K562 (cell line): Measurements from ENCODE around the gene CTF1. TPM values are rescaled to one million over a fixed set of nuclear protein-coding genes. Genes with fewer than 3 reads are reported as not detected.

ENCODE experiments used
- AFF1 ChIP-seq, 2 experiments: fragments of 450-650 bp; IDR thresholded peaks; 2 replicates each; pipeline ENCODE4 v1.6.1; 2018; ENCODE audit warnings: mild to moderate bottlenecking in 2 of 2, low read depth in 1 of 2; ENCODE audit not compliant: partially characterized antibody in 2 of 2
- CREB5 ChIP-seq: fragments of 250-450 bp; sonication (Bioruptor Pico); IDR thresholded peaks from 2 replicates; pipeline ENCODE4 v1.5.0; 2020; ENCODE audit warnings: mild to moderate bottlenecking
- HCFC1 ChIP-seq: IDR thresholded peaks from 2 replicates; pipeline ENCODE4 v1.6.1; 2012; ENCODE audit warnings: low read depth, low read length, improper control_type of control experiment
- KHSRP ChIP-seq: fragments of 450-650 bp; IDR thresholded peaks from 2 replicates; pipeline ENCODE4 v1.6.1; 2017
- NR2C1 ChIP-seq, 2 experiments: fragments of 450-650 bp; IDR thresholded peaks; 2 replicates each; pipeline ENCODE4 v1.6.1; 2017; ENCODE audit warnings: mild to moderate bottlenecking in 2 of 2, antibody characterized with exemption in 1 of 2, inconsistent platforms in 1 of 2, missing compliant biosample characterization in 1 of 2, missing genetic modification characterization in 1 of 2
- PYGO2 ChIP-seq: fragments of 450-650 bp; IDR thresholded peaks from 2 replicates; pipeline ENCODE4 v1.6.1; 2016; ENCODE audit warnings: mild to moderate bottlenecking, missing genetic modification characterization, moderate library complexity, missing compliant biosample characterization
- RBFOX2 ChIP-seq: fragments of 200-400 bp; formaldehyde crosslinking; IDR thresholded peaks from 2 replicates; pipeline ENCODE4 v1.6.1; 2017; ENCODE audit warnings: low read depth, mild to moderate bottlenecking, low read length, moderate library complexity
- SAP30 ChIP-seq: fragments of 200-600 bp; sonication (generic); IDR thresholded peaks from 2 replicates; pipeline ENCODE4 v1.6.1; 2012; ENCODE audit warnings: borderline replicate concordance, low read depth, mild to moderate bottlenecking, moderate library complexity, low read length, control low read depth, inconsistent platforms; ENCODE audit not compliant: insufficient read depth, poor library complexity, severe bottlenecking
- SP1 ChIP-seq: sonication (generic); formaldehyde crosslinking; IDR thresholded peaks from 2 replicates; pipeline ENCODE4 v1.8.1; 2022; ENCODE audit warnings: mild to moderate bottlenecking, missing genetic modification reagents
- TARDBP ChIP-seq: fragments of 450-650 bp; IDR thresholded peaks from 2 replicates; pipeline ENCODE4 v1.6.1; 2016
- ZFPM2 ChIP-seq: fragments of 250-450 bp; sonication (Bioruptor Pico); IDR thresholded peaks from 2 replicates; pipeline ENCODE4 v1.5.1; 2022; ENCODE audit warnings: mild to moderate bottlenecking
- ZNF311 ChIP-seq: fragments of 250-450 bp; sonication (Bioruptor Pico); IDR thresholded peaks from 2 replicates; pipeline ENCODE4 v1.4.0; 2020; ENCODE audit warnings: mild to moderate bottlenecking, moderate library complexity
- ZNF644 ChIP-seq: fragments of 200-800 bp; sonication (Bioruptor generic); IDR thresholded peaks from 2 replicates; pipeline ENCODE4 v1.6.1; 2016; ENCODE audit warnings: low read depth, missing genetic modification characterization, missing compliant biosample characterization
- polyA plus RNA-seq, 8 experiments: library from polyadenylated mRNA; depleted of rRNA in 4 of 8; stranded (reverse) in 5 of 8; unstranded in 3 of 8; fragments of >200 nt; fragmentation: Nextera tagmentation in 2 of 8; fragmentation: Illumina TruSeq in 1 of 8; extraction: Ambion mirVana in 2 of 8; extraction: Trizol in 1 of 8; gene quantifications; 2 replicates each; pipeline versions ENCODE4 v1.2.1 to v1.2.3, GENCODE V29; 2011 to 2014; ENCODE audit warnings: inconsistent platforms in 1 of 8, missing spikeins in 1 of 8
- total RNA-seq, 7 experiments: library from RNA; depleted of rRNA in 6 of 7; stranded (reverse); fragments of >200 nt in 6 of 7; fragmentation: Illumina TruSeq in 2 of 7; extraction: Trizol in 2 of 7; gene quantifications; 2 replicates each; pipeline versions ENCODE4 v1.2.1 to v1.2.3, GENCODE V29; 2011 to 2021; ENCODE audit warnings: low replicate concordance in 1 of 7
- TF ChIP-seq, protein P1 (sequence below): fragments of 250-450 bp; sonication (Bioruptor Pico); IDR thresholded peaks from 2 replicates; pipeline ENCODE4 v1.4.0; 2020
- TF ChIP-seq, protein P2 (sequence below): sonication (generic); formaldehyde crosslinking; IDR thresholded peaks from 2 replicates; pipeline ENCODE4 v1.8.1; 2023; ENCODE audit warnings: mild to moderate bottlenecking, missing genetic modification reagents
- TF ChIP-seq, protein P3 (sequence below), 3 experiments: IDR thresholded peaks in 2 of 3; conservative IDR thresholded peaks in 1 of 3; 2 replicates each; pipeline ENCODE4 v1.5.1; 2011 to 2012; ENCODE audit warnings: low read length in 3 of 3, mild to moderate bottlenecking in 3 of 3, control low read depth in 2 of 3, improper control_type of control experiment in 1 of 3, inconsistent platforms in 1 of 3, low read depth in 1 of 3, mixed read lengths in 1 of 3, moderate library complexity in 1 of 3; ENCODE audit not compliant: insufficient read depth in 2 of 3

Gene CTF1
- total and polyA plus RNA-seq, 9 of the 15 experiments (the other 6 are each of a cell fraction or from before 2014, with no cell fraction given), result 0.24 to 2.5 (median 0.44) TPM

DNA sequence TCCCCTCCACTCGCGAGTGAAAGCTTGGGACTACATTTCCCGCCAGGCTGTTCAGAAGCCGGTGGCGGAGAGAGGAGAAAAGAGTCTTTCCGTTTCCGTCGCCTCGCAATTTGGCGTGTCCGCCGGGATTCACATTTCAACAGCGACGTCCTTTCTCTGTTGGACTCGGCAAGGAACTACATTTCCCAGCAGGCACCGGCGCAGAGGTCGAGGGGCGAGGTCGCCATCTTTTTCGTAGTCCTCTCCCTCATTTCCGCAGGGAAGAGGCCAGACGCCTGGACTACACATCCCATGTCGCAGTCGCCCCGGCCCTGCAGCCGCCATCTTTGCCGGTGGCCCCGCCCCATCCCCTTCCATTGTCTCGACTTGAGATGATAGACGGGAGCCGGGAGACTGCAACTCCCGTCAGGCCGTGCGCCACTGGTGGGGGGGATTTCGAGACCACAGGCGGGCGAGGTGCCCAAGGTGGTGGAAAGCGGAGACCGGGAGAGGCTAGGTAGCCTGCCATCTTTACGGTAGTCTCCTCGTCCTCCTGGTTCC lies 26.1 kb downstream of the CTF1 start (continued):
- TF ChIP-seq CREB5 (CRISPR knock-in tag) (no peak), SP1 (CRISPR knock-in tag) (peak; percentile 69), RBFOX2 (peak; percentile 93), ZNF311 (peak; percentile 87), ZFPM2 (CRISPR knock-in tag) (no peak), KHSRP (peak; percentile 43; the same call in 1 of the 2 replicates), NR2C1 (IDR thresholded peaks at IDR 0.05) (peak; percentile 100), NR2C1 (tag; IDR thresholded peaks at IDR 0.05) (peak; percentile 100), PYGO2 (tag) (0 out of 2 replicates have a peak, but pooled peaks have one; percentile 3), ZNF644 (peak; percentile 97), AFF1 (IDR thresholded peaks at IDR 0.05; ENCODE audit: low read depth in 1 of 2, partially characterized antibody in 2 of 2) (peak in 1 of 2 experiments; percentile 97), HCFC1 (peak; percentile 95), TARDBP (no peak), SAP30 (peak; percentile 47)
- TF ChIP-seq, protein P1, sequence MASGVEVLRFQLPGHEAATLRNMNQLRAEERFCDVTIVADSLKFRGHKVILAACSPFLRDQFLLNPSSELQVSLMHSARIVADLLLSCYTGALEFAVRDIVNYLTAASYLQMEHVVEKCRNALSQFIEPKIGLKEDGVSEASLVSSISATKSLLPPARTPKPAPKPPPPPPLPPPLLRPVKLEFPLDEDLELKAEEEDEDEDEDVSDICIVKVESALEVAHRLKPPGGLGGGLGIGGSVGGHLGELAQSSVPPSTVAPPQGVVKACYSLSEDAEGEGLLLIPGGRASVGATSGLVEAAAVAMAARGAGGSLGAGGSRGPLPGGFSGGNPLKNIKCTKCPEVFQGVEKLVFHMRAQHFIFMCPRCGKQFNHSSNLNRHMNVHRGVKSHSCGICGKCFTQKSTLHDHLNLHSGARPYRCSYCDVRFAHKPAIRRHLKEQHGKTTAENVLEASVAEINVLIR (CRISPR knock-in tag), result peak; percentile 93
- TF ChIP-seq, protein P2, sequence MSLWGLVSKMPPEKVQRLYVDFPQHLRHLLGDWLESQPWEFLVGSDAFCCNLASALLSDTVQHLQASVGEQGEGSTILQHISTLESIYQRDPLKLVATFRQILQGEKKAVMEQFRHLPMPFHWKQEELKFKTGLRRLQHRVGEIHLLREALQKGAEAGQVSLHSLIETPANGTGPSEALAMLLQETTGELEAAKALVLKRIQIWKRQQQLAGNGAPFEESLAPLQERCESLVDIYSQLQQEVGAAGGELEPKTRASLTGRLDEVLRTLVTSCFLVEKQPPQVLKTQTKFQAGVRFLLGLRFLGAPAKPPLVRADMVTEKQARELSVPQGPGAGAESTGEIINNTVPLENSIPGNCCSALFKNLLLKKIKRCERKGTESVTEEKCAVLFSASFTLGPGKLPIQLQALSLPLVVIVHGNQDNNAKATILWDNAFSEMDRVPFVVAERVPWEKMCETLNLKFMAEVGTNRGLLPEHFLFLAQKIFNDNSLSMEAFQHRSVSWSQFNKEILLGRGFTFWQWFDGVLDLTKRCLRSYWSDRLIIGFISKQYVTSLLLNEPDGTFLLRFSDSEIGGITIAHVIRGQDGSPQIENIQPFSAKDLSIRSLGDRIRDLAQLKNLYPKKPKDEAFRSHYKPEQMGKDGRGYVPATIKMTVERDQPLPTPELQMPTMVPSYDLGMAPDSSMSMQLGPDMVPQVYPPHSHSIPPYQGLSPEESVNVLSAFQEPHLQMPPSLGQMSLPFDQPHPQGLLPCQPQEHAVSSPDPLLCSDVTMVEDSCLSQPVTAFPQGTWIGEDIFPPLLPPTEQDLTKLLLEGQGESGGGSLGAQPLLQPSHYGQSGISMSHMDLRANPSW (CRISPR knock-in tag), result 0 out of 2 replicates have a peak, but pooled peaks have one; percentile 41
- TF ChIP-seq, protein P3, sequence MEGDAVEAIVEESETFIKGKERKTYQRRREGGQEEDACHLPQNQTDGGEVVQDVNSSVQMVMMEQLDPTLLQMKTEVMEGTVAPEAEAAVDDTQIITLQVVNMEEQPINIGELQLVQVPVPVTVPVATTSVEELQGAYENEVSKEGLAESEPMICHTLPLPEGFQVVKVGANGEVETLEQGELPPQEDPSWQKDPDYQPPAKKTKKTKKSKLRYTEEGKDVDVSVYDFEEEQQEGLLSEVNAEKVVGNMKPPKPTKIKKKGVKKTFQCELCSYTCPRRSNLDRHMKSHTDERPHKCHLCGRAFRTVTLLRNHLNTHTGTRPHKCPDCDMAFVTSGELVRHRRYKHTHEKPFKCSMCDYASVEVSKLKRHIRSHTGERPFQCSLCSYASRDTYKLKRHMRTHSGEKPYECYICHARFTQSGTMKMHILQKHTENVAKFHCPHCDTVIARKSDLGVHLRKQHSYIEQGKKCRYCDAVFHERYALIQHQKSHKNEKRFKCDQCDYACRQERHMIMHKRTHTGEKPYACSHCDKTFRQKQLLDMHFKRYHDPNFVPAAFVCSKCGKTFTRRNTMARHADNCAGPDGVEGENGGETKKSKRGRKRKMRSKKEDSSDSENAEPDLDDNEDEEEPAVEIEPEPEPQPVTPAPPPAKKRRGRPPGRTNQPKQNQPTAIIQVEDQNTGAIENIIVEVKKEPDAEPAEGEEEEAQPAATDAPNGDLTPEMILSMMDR (IDR thresholded peaks at IDR 0.05 in 2 of 3, conservative IDR thresholded peaks at IDR 0.05 in 1 of 3; ENCODE audit: insufficient read depth in 2 of 3, low read depth in 1 of 3, low read length in 3 of 3), result no peak
